ENCODE measurements around the gene ATP2B1.

The ATP2B1 gene

GRCh38 chr12:89710873-89711750, 2.5 kb upstream of the ATP2B1 start (continued):
- TF ChIP-seq ZFP3 (tag by site-specific recombination; IDR thresholded peaks at IDR 0.05; ENCODE audit: low read depth) (no peak), ZBTB1 (tag by site-specific recombination; IDR thresholded peaks at IDR 0.05) (no peak), GLIS1 (tag by site-specific recombination; IDR thresholded peaks at IDR 0.05) (no peak), GLIS2 (tag by site-specific recombination; IDR thresholded peaks at IDR 0.05) (no peak)
- TF ChIP-seq, protein P1, sequence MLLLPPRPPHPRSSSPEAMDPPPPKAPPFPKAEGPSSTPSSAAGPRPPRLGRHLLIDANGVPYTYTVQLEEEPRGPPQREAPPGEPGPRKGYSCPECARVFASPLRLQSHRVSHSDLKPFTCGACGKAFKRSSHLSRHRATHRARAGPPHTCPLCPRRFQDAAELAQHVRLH (tag by site-specific recombination; IDR thresholded peaks at IDR 0.05), result no peak

- H3K36me3 ChIP-seq (ENCODE audit: control insufficient read depth in 2 of 2, insufficient read depth in 1 of 2, low read length in 2 of 2), result no peaks in the 10 kb centered on the region
- peaks cover 12% of the 10 kb centered on the region for H3K4me1 ChIP-seq (ENCODE audit: control insufficient read depth, insufficient read depth, low read length)
- ChIA-PET POLR2A (interaction anchor here (0.8 to 1.4 kb wide), 7 partner anchors 15 to 314 kb away, joined by 3 to 4 read pairs (median 3); no protein-coding TSS in a partner anchor), CTCF (interaction anchor here (0.7 kb wide), 3 partner anchors 19 to 491 kb away, joined by 3 to 4 read pairs (median 3); no protein-coding TSS in a partner anchor)
- H3K4me3 ChIP-seq (ENCODE audit: low read depth, low read length), result peak overlapping the region; percentile 96
- H3K27ac ChIP-seq (ENCODE audit: extremely low read depth, low read depth, low read length), result peak overlapping the region; percentile 100
- H3K9me3 ChIP-seq (ENCODE audit: control insufficient read depth, insufficient read depth, low read depth, low read length), result no peaks in the 10 kb centered on the region
- TF ChIP-seq, protein P2, sequence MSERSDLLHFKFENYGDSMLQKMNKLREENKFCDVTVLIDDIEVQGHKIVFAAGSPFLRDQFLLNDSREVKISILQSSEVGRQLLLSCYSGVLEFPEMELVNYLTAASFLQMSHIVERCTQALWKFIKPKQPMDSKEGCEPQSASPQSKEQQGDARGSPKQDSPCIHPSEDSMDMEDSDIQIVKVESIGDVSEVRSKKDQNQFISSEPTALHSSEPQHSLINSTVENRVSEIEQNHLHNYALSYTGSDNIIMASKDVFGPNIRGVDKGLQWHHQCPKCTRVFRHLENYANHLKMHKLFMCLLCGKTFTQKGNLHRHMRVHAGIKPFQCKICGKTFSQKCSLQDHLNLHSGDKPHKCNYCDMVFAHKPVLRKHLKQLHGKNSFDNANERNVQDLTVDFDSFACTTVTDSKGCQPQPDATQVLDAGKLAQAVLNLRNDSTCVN (tag by site-specific recombination; optimal IDR thresholded peaks at IDR 0.05), result peak; percentile 26
- 0 out of 2 replicates have a peak, but pooled peaks have one; percentile 11 for TF ChIP-seq ZNF394 (tag by site-specific recombination; IDR thresholded peaks at IDR 0.05; ENCODE audit: borderline replicate concordance)
- TF ChIP-seq, protein P3, sequence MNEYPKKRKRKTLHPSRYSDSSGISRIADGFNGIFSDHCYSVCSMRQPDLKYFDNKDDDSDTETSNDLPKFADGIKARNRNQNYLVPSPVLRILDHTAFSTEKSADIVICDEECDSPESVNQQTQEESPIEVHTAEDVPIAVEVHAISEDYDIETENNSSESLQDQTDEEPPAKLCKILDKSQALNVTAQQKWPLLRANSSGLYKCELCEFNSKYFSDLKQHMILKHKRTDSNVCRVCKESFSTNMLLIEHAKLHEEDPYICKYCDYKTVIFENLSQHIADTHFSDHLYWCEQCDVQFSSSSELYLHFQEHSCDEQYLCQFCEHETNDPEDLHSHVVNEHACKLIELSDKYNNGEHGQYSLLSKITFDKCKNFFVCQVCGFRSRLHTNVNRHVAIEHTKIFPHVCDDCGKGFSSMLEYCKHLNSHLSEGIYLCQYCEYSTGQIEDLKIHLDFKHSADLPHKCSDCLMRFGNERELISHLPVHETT (tag by site-specific recombination; IDR thresholded peaks at IDR 0.05), result peak; percentile 12; the same call in 1 of the 2 replicates
- peak; percentile 90 for TF ChIP-seq ZNF335 (tag by site-specific recombination; conservative IDR thresholded peaks at IDR 0.05)
- TF ChIP-seq ZNF146 (tag by site-specific recombination; IDR thresholded peaks at IDR 0.05), result 0 out of 2 replicates have a peak, but pooled peaks have one; percentile 1
- TF ChIP-seq ZNF791 (tag by site-specific recombination; IDR thresholded peaks at IDR 0.05), result no peak
- TF ChIP-seq, protein P4, sequence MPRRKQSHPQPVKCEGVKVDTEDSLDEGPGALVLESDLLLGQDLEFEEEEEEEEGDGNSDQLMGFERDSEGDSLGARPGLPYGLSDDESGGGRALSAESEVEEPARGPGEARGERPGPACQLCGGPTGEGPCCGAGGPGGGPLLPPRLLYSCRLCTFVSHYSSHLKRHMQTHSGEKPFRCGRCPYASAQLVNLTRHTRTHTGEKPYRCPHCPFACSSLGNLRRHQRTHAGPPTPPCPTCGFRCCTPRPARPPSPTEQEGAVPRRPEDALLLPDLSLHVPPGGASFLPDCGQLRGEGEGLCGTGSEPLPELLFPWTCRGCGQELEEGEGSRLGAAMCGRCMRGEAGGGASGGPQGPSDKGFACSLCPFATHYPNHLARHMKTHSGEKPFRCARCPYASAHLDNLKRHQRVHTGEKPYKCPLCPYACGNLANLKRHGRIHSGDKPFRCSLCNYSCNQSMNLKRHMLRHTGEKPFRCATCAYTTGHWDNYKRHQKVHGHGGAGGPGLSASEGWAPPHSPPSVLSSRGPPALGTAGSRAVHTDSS (tag by site-specific recombination; IDR thresholded peaks at IDR 0.05), result 0 out of 2 replicates have a peak, but pooled peaks have one; percentile 15
- TF ChIP-seq ZNF24 (tag by site-specific recombination; IDR thresholded peaks at IDR 0.05), result peak; percentile 33; the same call in 1 of the 2 replicates
- TF ChIP-seq ZIC2 (tag by site-specific recombination; IDR thresholded peaks at IDR 0.05), result peak; percentile 43
- 0 out of 2 replicates have a peak, but pooled peaks have one; percentile 13 for TF ChIP-seq ZNF280D (tag by site-specific recombination; IDR thresholded peaks at IDR 0.05)
- TF ChIP-seq SP7 (tag by site-specific recombination; IDR thresholded peaks at IDR 0.05), result peak; percentile 25; the same call in 1 of the 2 replicates
- TF ChIP-seq ZNF792 (tag by site-specific recombination; IDR thresholded peaks at IDR 0.05), result 0 out of 2 replicates have a peak, but pooled peaks have one; percentile 42
- peak; percentile 71 for TF ChIP-seq ZEB2 (tag by site-specific recombination; IDR thresholded peaks at IDR 0.05)
- TF ChIP-seq TRIM28 (IDR thresholded peaks at IDR 0.05; ENCODE audit: borderline replicate concordance, low read length), result no peak
- peak; percentile 53; the same call in 1 of the 2 replicates for TF ChIP-seq GLIS1 (tag by site-specific recombination; IDR thresholded peaks at IDR 0.05)
- TF ChIP-seq, protein P5, sequence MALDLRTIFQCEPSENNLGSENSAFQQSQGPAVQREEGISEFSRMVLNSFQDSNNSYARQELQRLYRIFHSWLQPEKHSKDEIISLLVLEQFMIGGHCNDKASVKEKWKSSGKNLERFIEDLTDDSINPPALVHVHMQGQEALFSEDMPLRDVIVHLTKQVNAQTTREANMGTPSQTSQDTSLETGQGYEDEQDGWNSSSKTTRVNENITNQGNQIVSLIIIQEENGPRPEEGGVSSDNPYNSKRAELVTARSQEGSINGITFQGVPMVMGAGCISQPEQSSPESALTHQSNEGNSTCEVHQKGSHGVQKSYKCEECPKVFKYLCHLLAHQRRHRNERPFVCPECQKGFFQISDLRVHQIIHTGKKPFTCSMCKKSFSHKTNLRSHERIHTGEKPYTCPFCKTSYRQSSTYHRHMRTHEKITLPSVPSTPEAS (tag by site-specific recombination; IDR thresholded peaks at IDR 0.05), result 0 out of 2 replicates have a peak, but pooled peaks have one; percentile 3
- TF ChIP-seq ZNF837 (tag by site-specific recombination; IDR thresholded peaks at IDR 0.05), result no peak
- TF ChIP-seq ZNF777 (tag by site-specific recombination; IDR thresholded peaks at IDR 0.05; ENCODE audit: borderline replicate concordance), result 0 out of 2 replicates have a peak, but pooled peaks have one; percentile 69
- TF ChIP-seq ZNF239 (tag by site-specific recombination; IDR thresholded peaks at IDR 0.05), result 0 out of 2 replicates have a peak, but pooled peaks have one; percentile 27
Measured at GRCh38 chr12:89709995-89710872, 1.6 kb upstream of the ATP2B1 start.

All from HEK293 (cell line).